ENCODE measurements around the gene ZNF837. TPM values are rescaled to one million over a fixed set of nuclear protein-coding genes. Genes with fewer than 3 reads are reported as not detected.

The ZNF837 gene
- total RNA-seq, 1 experiment from 2014 or later, result 3.3 TPM

GRCh38 chr19:58398545-58398944, 17.7 kb upstream of the ZNF837 start:
- Histone ChIP-seq H3K36me3 (ENCODE audit: low read depth) (no peaks in the 10 kb centered on the region), H3K27me3 (ENCODE audit: insufficient read depth, low read depth) (no peaks in the 10 kb centered on the region), H2AFZ (no peak overlapping the region), H3K4me2 (no peak overlapping the region), H3K4me3 (no peak overlapping the region), H3K27ac (no peak overlapping the region), H4K20me1 (ENCODE audit: insufficient read depth) (peaks cover 9% of the 10 kb centered on the region; the same call in 1 of the 2 replicates), H3K9me3 (ENCODE audit: insufficient read depth, low read depth) (no peaks in the 10 kb centered on the region), H3K9me2 (ENCODE audit: insufficient read depth) (no peaks in the 10 kb centered on the region), H3K79me2 (ENCODE audit: low read depth) (peaks cover 12% of the 10 kb centered on the region; the same call in 1 of the 2 replicates), H3K4me1 (replicated peaks; ENCODE audit: insufficient read depth) (peaks cover 30% of the 10 kb centered on the region), H3F3A (ENCODE audit: insufficient read depth, low read depth) (peaks cover 25% of the 10 kb centered on the region)
- POLR2A ChIA-PET (ENCODE audit: unreplicated experiment), result no interaction called here
- TF ChIP-seq EZH2 (IDR thresholded peaks at IDR 0.05; ENCODE audit: low read depth), result no peak
- TF ChIP-seq CTCF (conservative IDR thresholded peaks at IDR 0.05), result no peak
- intact Hi-C loops (cut with micrococcal nuclease; ENCODE audit: unreplicated experiment), result no loop called here
- BruUV-seq (replicated peaks), result no TSS peak
- DNase-seq, result no peak
- CTCF ChIA-PET, result no interaction called here

GRCh38 chr19:58398087-58398486, 17.3 kb upstream of the ZNF837 start:
- Histone ChIP-seq H4K20me1 (ENCODE audit: insufficient read depth) (peaks cover 10% of the 10 kb centered on the region; the same call in 1 of the 2 replicates), H3F3A (ENCODE audit: insufficient read depth, low read depth) (peaks cover 30% of the 10 kb centered on the region), H3K4me2 (no peak overlapping the region), H3K36me3 (ENCODE audit: low read depth) (no peaks in the 10 kb centered on the region), H3K9me2 (ENCODE audit: insufficient read depth) (no peaks in the 10 kb centered on the region), H3K4me3 (no peak overlapping the region), H2AFZ (no peak overlapping the region), H3K27ac (no peak overlapping the region), H3K4me1 (replicated peaks; ENCODE audit: insufficient read depth) (peaks cover 32% of the 10 kb centered on the region), H3K9me3 (ENCODE audit: insufficient read depth, low read depth) (no peaks in the 10 kb centered on the region), H3K79me2 (ENCODE audit: low read depth) (peaks cover 11% of the 10 kb centered on the region; the same call in 1 of the 2 replicates), H3K27me3 (ENCODE audit: insufficient read depth, low read depth) (no peaks in the 10 kb centered on the region)
- intact Hi-C loops (cut with micrococcal nuclease; ENCODE audit: unreplicated experiment), result no loop called here
- ChIA-PET POLR2A (ENCODE audit: unreplicated experiment) (no interaction called here), CTCF (no interaction called here)
- no peak for TF ChIP-seq EZH2 (IDR thresholded peaks at IDR 0.05; ENCODE audit: low read depth)
- TF ChIP-seq CTCF (conservative IDR thresholded peaks at IDR 0.05), result no peak
- BruUV-seq (replicated peaks), result no TSS peak
- DNase-seq, result no peak

GRCh38 chr19:58397533-58398037, 16.8 kb upstream of the ZNF837 start:
- Histone ChIP-seq H3K9me2 (ENCODE audit: insufficient read depth) (no peaks in the 10 kb centered on the region), H2AFZ (no peak overlapping the region), H3K4me3 (no peak overlapping the region), H3K9me3 (ENCODE audit: insufficient read depth, low read depth) (no peaks in the 10 kb centered on the region), H3K27me3 (ENCODE audit: insufficient read depth, low read depth) (no peaks in the 10 kb centered on the region), H3K27ac (no peak overlapping the region), H3K4me2 (no peak overlapping the region), H3F3A (ENCODE audit: insufficient read depth, low read depth) (peaks cover 35% of the 10 kb centered on the region), H4K20me1 (ENCODE audit: insufficient read depth) (peaks cover 12% of the 10 kb centered on the region), H3K4me1 (replicated peaks; ENCODE audit: insufficient read depth) (peaks cover 32% of the 10 kb centered on the region), H3K36me3 (ENCODE audit: low read depth) (no peaks in the 10 kb centered on the region), H3K79me2 (ENCODE audit: low read depth) (peaks cover 10% of the 10 kb centered on the region; the same call in 1 of the 2 replicates)
- DNase-seq, result no peak
- TF ChIP-seq EZH2 (IDR thresholded peaks at IDR 0.05; ENCODE audit: low read depth) (no peak), CTCF (conservative IDR thresholded peaks at IDR 0.05) (no peak)
- ChIA-PET CTCF (no interaction called here), POLR2A (ENCODE audit: unreplicated experiment) (no interaction called here)
- intact Hi-C loops (cut with micrococcal nuclease; ENCODE audit: unreplicated experiment), result no loop called here
- no TSS peak for BruUV-seq (replicated peaks)

Measured in PC-9 (cell line).